Activated CD4-positive, alpha-beta memory T cell treated with anti-CD3 and anti-CD28 coated beads for 36 hours (primary cell): ENCODE results near the gene COMMD1. TPM values are rescaled to one million over a fixed set of nuclear protein-coding genes. Genes with fewer than 3 reads are reported as not detected.
"Not testable (repeated sequence)": the region's sequence is repeated elsewhere in the genome, so short reads cannot be mapped to it uniquely, and the experiment has no call there.

ENCODE experiments used
- CTCF ChIA-PET: fragments of 350-600 bp; sonication (Branson Sonifier 250); formaldehyde crosslinking; loops from one replicate; lab custom pipeline; 2021; ENCODE audit warnings: antibody characterized with exemption, inconsistent platforms; lab: Charles Lee
- POLR2A ChIA-PET: fragments of 350-600 bp; sonication (Branson Sonifier 250); formaldehyde crosslinking; loops from one replicate; lab custom pipeline; 2021; ENCODE audit warnings: antibody characterized with exemption; lab: Charles Lee
- DNase-seq: peaks from one replicate; pipeline ENCODE4 v3.0.0-alpha.2; 2020
- H3K27ac Mint-ChIP-seq: one replicate; pipeline ENCODE4 v1.8.0; 2021; ENCODE audit warnings: mixed read lengths
- H3K27me3 Mint-ChIP-seq: one replicate; pipeline ENCODE4 v1.8.0; 2021; ENCODE audit warnings: mixed read lengths
- H3K36me3 Mint-ChIP-seq: one replicate; pipeline ENCODE4 v1.8.0; 2021; ENCODE audit warnings: mixed read lengths
- H3K4me1 Mint-ChIP-seq: one replicate; pipeline ENCODE4 v1.8.0; 2021; ENCODE audit warnings: low read depth, mixed read lengths
- H3K4me3 Mint-ChIP-seq: one replicate; pipeline ENCODE4 v1.8.0; 2021; ENCODE audit warnings: mild to moderate bottlenecking, mixed read lengths
- H3K9me3 Mint-ChIP-seq: one replicate; pipeline ENCODE4 v1.8.0; 2021; ENCODE audit warnings: mixed read lengths
- intact Hi-C: fragments of 100-400 bp; cut with micrococcal nuclease; formaldehyde crosslinking; loops from one replicate; pipeline ENCODE4 v1.15.1; 2023
- total RNA-seq, 2 experiments: library from RNA; stranded (reverse); gene quantifications; one replicate each; pipeline ENCODE4 v1.2.3, GENCODE V29; 2021

COMMD1 gene
- total RNA-seq, 2 experiments from 2014 or later: 33.0 to 33.8 TPM

GRCh38 chr2:62041701-62042385 lies 136.4 kb downstream of the COMMD1 start:
- CTCF ChIA-PET, H3K9me3 Mint-ChIP-seq, H3K27me3 Mint-ChIP-seq, H3K4me3 Mint-ChIP-seq, H3K27ac Mint-ChIP-seq, DNase-seq, intact Hi-C loops: not testable (repeated sequence)
- POLR2A ChIA-PET: interaction anchor here (0.8 kb wide), 1 partner anchor 10 kb away, joined by 3 read pairs; no protein-coding TSS in a partner anchor
- Mint-ChIP-seq H3K36me3 (peaks cover 22% of the 10 kb centered on the region), H3K4me1 (peaks cover 14% of the 10 kb centered on the region)

- CTCF ChIA-PET: no interaction called here
- intact Hi-C loops: no loop called here
- Mint-ChIP-seq H3K27me3 (no peaks in the 10 kb centered on the region), H3K4me1 (peaks cover 14% of the 10 kb centered on the region), H3K27ac (no peak overlapping the region), H3K9me3 (peaks cover 9% of the 10 kb centered on the region), H3K4me3 (no peak overlapping the region), H3K36me3 (peaks cover 22% of the 10 kb centered on the region)
- DNase-seq: no peak
- POLR2A ChIA-PET: interaction anchor here (0.8 kb wide), 1 partner anchor 11 kb away, joined by 3 read pairs; no protein-coding TSS in a partner anchor
Measured at GRCh38 chr2:62042400-62042799, 136.9 kb downstream of the COMMD1 start.

GRCh38 chr2:62042944-62043343 lies 137.5 kb downstream of the COMMD1 start:
- POLR2A ChIA-PET: no interaction called here
- CTCF ChIA-PET: no interaction called here

GRCh38 chr2:62045017-62045543 lies 139.6 kb downstream of the COMMD1 start:
- POLR2A ChIA-PET: no interaction called here
- intact Hi-C loops: no loop called here
- Mint-ChIP-seq H3K27me3 (no peaks in the 10 kb centered on the region), H3K4me1 (peaks cover 3% of the 10 kb centered on the region), H3K27ac (no peak overlapping the region), H3K36me3 (peaks cover 22% of the 10 kb centered on the region), H3K4me3 (no peak overlapping the region), H3K9me3 (peaks cover 9% of the 10 kb centered on the region)
- DNase-seq: no peak
- CTCF ChIA-PET: no interaction called here

More at GRCh38 chr2:62042944-62043343, 137.5 kb downstream of the COMMD1 start:
- Mint-ChIP-seq H3K36me3 (peaks cover 22% of the 10 kb centered on the region), H3K9me3 (peaks cover 9% of the 10 kb centered on the region), H3K27ac (no peak overlapping the region), H3K4me3 (no peak overlapping the region), H3K4me1 (peaks cover 14% of the 10 kb centered on the region), H3K27me3 (no peaks in the 10 kb centered on the region)
- no peak for DNase-seq
- intact Hi-C loops: no loop called here

GRCh38 chr2:62046141-62046540 lies 140.7 kb downstream of the COMMD1 start:
- intact Hi-C loops: no loop called here
- CTCF ChIA-PET: no interaction called here
- no peaks in the 10 kb centered on the region for H3K27me3 Mint-ChIP-seq
- peaks cover 3% of the 10 kb centered on the region for H3K4me1 Mint-ChIP-seq
- no peak for DNase-seq
- H3K36me3 Mint-ChIP-seq: peaks cover 22% of the 10 kb centered on the region
- no peak overlapping the region for H3K27ac Mint-ChIP-seq
- no peak overlapping the region for H3K4me3 Mint-ChIP-seq
- H3K9me3 Mint-ChIP-seq: peaks cover 9% of the 10 kb centered on the region
- POLR2A ChIA-PET: no interaction called here

- peaks cover 6% of the 10 kb centered on the region for H3K36me3 Mint-ChIP-seq
Measured at GRCh38 chr2:62050456-62051045, 145.1 kb downstream of the COMMD1 start.

GRCh38 chr2:62054029-62054791 lies 148.7 kb downstream of the COMMD1 start:
- intact Hi-C loops: no loop called here
- ChIA-PET CTCF (no interaction called here), POLR2A (no interaction called here)
- Mint-ChIP-seq H3K36me3 (peaks cover 6% of the 10 kb centered on the region), H3K4me3 (no peak overlapping the region), H3K4me1 (peaks cover 16% of the 10 kb centered on the region), H3K27me3 (no peaks in the 10 kb centered on the region), H3K27ac (no peak overlapping the region), H3K9me3 (no peaks in the 10 kb centered on the region)
- DNase-seq: no peak

More at GRCh38 chr2:62050456-62051045, 145.1 kb downstream of the COMMD1 start:
- DNase-seq: no peak
- ChIA-PET CTCF (no interaction called here), POLR2A (no interaction called here)
- intact Hi-C loops: no loop called here
- H3K27ac Mint-ChIP-seq: no peak overlapping the region
- no peaks in the 10 kb centered on the region for H3K27me3 Mint-ChIP-seq
- peaks cover 16% of the 10 kb centered on the region for H3K4me1 Mint-ChIP-seq
- H3K4me3 Mint-ChIP-seq: no peak overlapping the region
- H3K9me3 Mint-ChIP-seq: no peaks in the 10 kb centered on the region

GRCh38 chr2:62054916-62055450 lies 149.5 kb downstream of the COMMD1 start:
- Mint-ChIP-seq H3K9me3 (no peaks in the 10 kb centered on the region), H3K36me3 (peaks cover 11% of the 10 kb centered on the region), H3K4me1 (peaks cover 16% of the 10 kb centered on the region), H3K27ac (no peak overlapping the region), H3K27me3 (no peaks in the 10 kb centered on the region), H3K4me3 (no peak overlapping the region)
- ChIA-PET POLR2A (interaction anchor here (1.2 kb wide), 1 partner anchor 146 kb away, joined by 3 read pairs; no protein-coding TSS in a partner anchor), CTCF (interaction anchor here (0.6 kb wide), 1 partner anchor 26 kb away, joined by 3 read pairs; no protein-coding TSS in a partner anchor)
- intact Hi-C loops: no loop called here
- DNase-seq: no peak

- CTCF ChIA-PET: no interaction called here
- intact Hi-C loops: no loop called here
- no peaks in the 10 kb centered on the region for H3K27me3 Mint-ChIP-seq
- peaks cover 6% of the 10 kb centered on the region for H3K9me3 Mint-ChIP-seq
- peaks cover 15% of the 10 kb centered on the region for H3K36me3 Mint-ChIP-seq
- no peak for DNase-seq
- H3K27ac Mint-ChIP-seq: no peak overlapping the region
- H3K4me3 Mint-ChIP-seq: no peak overlapping the region
- H3K4me1 Mint-ChIP-seq: peaks cover 16% of the 10 kb centered on the region
- POLR2A ChIA-PET: interaction anchor here (1.2 kb wide), 1 partner anchor 145 kb away, joined by 3 read pairs; no protein-coding TSS in a partner anchor
Measured at GRCh38 chr2:62055724-62056336, 150.4 kb downstream of the COMMD1 start.

GRCh38 chr2:62056341-62056740 lies 150.9 kb downstream of the COMMD1 start:
- Mint-ChIP-seq H3K9me3 (peaks cover 10% of the 10 kb centered on the region), H3K36me3 (peaks cover 19% of the 10 kb centered on the region), H3K27ac (no peak overlapping the region), H3K27me3 (no peaks in the 10 kb centered on the region), H3K4me1 (peaks cover 16% of the 10 kb centered on the region), H3K4me3 (no peak overlapping the region)
- intact Hi-C loops: no loop called here
- ChIA-PET POLR2A (no interaction called here), CTCF (no interaction called here)
- DNase-seq: no peak

- POLR2A ChIA-PET: no interaction called here
Measured at GRCh38 chr2:62065243-62065642, 159.8 kb downstream of the COMMD1 start.

More at GRCh38 chr2:62065243-62065642, 159.8 kb downstream of the COMMD1 start:
- DNase-seq: no peak
- no peak overlapping the region for H3K27ac Mint-ChIP-seq
- no peak overlapping the region for H3K4me3 Mint-ChIP-seq
- no peaks in the 10 kb centered on the region for H3K27me3 Mint-ChIP-seq
- peaks cover 9% of the 10 kb centered on the region for H3K9me3 Mint-ChIP-seq
- peaks cover 3% of the 10 kb centered on the region for H3K4me1 Mint-ChIP-seq
- intact Hi-C loops: no loop called here
- CTCF ChIA-PET: no interaction called here
- H3K36me3 Mint-ChIP-seq: peaks cover 15% of the 10 kb centered on the region
